ENCODE results near the gene RNF149.
"Not testable (repeated sequence)": the region's sequence is repeated elsewhere in the genome, so short reads cannot be mapped to it uniquely, and the experiment has no call there.

RNF149 gene

DNA sequence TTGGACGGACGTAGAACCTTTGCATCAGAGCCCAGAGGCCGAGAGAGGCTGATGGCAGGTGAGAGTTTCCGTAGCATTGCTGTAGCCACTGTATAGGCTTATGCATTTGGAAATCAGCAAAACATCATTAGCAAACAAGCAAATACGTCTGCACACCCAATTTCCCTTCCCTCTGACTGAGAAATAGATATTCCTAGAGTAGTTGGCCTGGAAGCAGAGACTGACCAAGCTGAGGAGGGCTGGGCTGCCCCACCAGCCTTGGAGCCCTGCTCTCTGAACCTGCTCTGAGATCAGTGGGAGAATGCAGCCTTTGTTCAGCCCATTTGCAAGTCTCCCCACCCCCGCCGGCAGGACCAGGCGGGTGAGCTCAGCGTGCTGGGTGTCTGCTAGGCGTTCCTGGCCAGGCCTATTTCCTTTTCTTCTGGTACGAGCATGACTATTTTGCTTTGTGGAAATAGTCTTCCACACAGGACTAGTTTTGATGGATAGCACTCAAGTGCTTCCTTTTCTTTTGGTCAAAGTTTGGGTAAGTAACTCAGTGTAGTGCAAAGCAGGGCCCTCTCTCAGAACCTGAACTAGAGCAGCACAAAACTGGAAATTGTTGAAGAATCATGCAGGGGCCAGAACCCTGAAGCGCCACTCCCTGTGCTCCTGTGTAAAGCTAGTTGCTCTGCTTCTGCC, 21.9 kb upstream of the RNF149 start:
- DNase-seq (ENCODE audit: low spot score), result no peak

- no peak for DNase-seq (ENCODE audit: low spot score)
Observed at GRCh38 chr2:101329026-101329425, 20.5 kb upstream of the RNF149 start.

- no peak for DNase-seq (ENCODE audit: low spot score)
Observed at GRCh38 chr2:101328474-101329007, 20.0 kb upstream of the RNF149 start.

DNA sequence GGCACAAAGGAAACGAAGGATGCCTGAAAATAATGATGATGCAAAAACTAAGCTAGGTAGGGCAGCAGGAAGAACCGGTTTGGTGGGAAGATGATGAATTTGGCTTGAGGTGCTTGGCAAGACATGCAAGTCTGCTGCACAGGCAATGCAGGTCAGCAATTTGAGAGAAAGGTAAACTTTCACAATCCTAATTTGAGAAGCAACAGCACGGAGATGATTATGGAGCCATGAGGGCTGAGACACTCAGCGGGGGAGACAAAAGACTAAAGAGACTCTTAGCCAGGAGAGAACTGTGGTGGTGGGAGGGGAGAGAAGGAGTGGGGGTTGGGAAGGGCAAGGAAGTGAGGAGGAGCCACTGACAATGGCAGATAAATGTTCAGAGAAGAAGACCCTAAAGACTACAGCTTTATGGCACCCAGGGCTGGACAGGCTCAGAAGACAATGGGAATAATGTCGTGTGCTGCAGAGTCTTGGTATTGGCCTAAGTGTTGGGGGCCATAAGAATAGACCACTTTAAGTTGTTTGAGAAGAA, 19.4 kb upstream of the RNF149 start:
- DNase-seq (ENCODE audit: low spot score), result no peak

DNA sequence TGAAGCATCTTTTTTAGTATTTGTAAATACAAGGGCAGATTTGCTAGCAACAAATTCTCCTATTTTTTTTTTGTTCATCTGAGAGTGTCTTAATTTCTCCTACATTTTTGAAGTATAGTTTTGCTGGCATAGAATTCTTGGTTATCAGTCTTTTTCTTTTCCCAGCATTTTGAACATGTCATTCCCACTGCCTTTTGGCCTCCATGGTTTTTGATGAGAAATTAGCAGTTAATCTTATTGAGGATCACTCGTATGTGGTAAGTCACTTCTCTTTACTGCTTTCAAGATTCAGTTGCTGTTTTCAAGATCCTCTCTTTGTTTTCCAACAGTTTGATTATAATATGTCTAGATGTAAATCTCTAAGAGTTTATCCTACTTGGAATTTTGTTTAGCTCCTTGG, 16.9 kb upstream of the RNF149 start:
- no peak for DNase-seq (ENCODE audit: low spot score)

DNA sequence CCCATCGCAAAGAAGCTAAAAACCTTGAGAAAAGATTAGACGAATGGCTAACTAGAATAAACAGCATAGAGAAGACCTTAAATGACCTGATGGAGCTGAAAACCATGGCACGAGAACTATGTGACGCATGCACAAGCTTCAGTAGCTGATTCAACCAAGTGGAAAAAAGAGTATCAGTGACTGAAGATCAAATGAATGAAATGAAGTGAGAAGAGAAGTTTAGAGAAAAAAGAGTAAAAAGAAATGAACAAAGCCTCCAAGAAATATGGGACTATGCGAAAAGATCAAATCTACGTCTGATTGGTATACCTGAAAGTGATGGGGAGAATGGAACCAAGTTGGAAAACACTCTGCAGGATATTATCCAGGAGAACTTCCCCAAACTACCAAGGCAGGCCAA, 8.1 kb upstream of the RNF149 start:
- DNase-seq (ENCODE audit: low spot score), result not testable (repeated sequence)

- DNase-seq (ENCODE audit: low spot score), result no peak
Observed at GRCh38 chr2:101311696-101312017, 3.2 kb upstream of the RNF149 start.

GRCh38 chr2:101310834-101311695, 2.6 kb upstream of the RNF149 start:
- DNase-seq (ENCODE audit: low spot score), result no peak

- no peak for DNase-seq (ENCODE audit: low spot score)
Observed at GRCh38 chr2:101310090-101310833, 1.8 kb upstream of the RNF149 start.

- DNase-seq (ENCODE audit: low spot score), result peak; percentile 66
Observed at GRCh38 chr2:101307950-101308431, 510 bp downstream of the RNF149 start.

- no peak for DNase-seq (ENCODE audit: low spot score)
Observed at GRCh38 chr2:101307503-101307902, 998 bp downstream of the RNF149 start.

DNA sequence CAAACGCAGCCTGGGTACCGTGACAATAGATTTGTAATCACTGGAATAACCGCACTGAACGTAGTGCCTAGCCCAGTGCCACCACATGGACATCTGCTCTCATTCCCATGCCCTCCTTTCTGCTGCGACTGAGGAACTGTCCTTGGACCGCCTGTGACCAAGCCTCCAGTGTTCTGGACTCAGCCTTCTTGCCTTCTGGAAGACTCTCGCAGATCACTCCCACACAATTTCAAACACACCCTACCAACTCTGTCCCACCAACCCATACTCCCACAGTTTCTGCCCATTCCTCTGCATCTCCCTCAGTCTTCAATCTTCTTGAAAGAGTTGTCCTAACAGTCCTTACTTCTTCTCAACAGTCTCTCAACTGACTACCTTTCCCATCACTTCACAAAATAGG, 2.1 kb downstream of the RNF149 start:
- DNase-seq (ENCODE audit: low spot score), result no peak

DNA sequence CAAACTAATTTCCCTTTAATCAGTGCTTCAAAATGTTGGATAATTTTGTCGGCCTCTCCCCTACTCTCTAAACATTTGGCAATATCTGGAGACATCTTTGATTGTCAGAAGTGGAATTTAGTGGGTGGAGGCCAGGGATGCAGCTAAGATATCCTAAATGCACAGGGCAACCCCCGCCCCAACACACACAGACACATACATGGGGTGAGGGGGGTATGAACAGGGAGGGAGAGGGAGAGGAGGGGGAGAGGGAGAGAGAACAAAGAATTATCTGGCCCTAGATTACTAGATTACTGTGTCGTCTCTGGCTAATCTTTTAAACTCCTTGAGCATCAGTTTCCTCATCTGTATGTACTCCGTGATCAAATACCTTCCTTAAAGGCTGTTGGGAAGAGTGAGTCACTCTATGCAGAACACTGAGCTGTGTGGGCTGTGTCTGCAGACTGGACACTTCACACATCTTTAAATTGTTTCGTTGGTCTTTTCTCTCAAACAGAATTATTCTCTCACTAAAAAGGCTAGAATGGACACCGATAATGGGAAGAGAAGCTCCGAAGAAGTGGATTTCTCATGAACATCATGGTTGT, 2.9 kb downstream of the RNF149 start:
- DNase-seq (ENCODE audit: low spot score), result no peak

- DNase-seq (ENCODE audit: low spot score), result no peak
Observed at GRCh38 chr2:101305035-101305434, 3.5 kb downstream of the RNF149 start.

DNA sequence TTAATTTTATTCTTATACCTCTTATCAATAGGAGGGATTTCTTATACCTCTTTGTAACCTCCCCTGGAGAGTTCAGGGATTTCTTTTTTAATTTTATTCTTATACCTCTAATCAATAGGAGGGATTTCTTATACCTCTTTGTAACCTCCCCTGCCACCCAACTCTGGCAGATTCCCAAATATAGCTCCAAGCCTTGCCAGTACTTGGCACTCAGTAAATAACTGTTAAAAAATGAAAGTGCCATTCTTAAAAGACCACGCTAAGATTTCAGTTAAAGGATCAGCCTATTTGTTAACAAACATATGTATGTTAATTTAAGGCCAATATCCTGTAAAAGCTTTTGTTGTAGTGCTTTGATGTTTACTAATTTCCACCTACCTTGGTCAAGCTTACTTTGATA, 4.8 kb downstream of the RNF149 start:
- DNase-seq (ENCODE audit: low spot score), result no peak

- DNase-seq (ENCODE audit: low spot score), result no peak
Observed at GRCh38 chr2:101302016-101302415, 6.5 kb downstream of the RNF149 start.

DNA sequence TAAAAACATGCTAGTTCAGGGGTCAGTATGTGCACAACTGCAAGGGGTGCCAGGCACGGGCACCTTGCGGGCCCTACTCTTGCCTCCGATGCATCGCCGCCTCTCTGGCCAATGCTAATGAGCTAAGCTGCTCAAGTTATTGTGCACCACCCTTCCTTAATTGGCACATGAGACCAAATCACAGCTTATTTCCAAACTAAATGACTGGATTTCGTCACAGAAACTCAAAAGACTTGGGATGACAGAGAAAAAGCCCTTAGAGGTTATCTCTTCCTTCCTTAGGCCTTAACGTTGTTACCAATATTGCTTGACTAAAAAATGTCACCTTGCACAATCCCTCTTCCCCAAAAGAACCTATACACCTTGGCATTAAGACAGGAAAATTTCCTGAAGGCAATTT, 7.7 kb downstream of the RNF149 start:
- no peak for DNase-seq (ENCODE audit: low spot score)

GRCh38 chr2:101300164-101300563, 8.3 kb downstream of the RNF149 start:
- DNase-seq (ENCODE audit: low spot score), result no peak

GRCh38 chr2:101299604-101300003, 8.9 kb downstream of the RNF149 start:
- no peak for DNase-seq (ENCODE audit: low spot score)

- DNase-seq (ENCODE audit: low spot score), result no peak
Observed at GRCh38 chr2:101297383-101297782, 11.1 kb downstream of the RNF149 start.

DNA sequence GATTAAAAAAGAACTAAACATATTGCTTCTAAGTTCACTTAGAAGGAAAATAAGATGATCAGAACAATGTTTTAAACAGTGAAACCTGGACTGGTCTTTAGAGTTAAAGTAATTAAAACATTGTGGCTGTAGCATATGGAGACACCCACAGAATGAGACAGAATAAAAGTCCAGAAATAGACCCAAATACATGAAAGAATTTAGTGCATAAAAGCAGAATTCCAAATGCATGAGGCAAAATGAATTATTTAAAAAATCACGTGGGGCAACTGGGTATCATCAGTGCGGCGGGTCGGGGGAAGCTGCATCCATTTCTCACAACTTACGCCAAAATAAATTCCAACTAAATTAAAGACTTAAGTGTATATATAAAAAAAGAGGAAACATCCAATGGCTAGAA, 12.1 kb downstream of the RNF149 start:
- no peak for DNase-seq (ENCODE audit: low spot score)

DNA sequence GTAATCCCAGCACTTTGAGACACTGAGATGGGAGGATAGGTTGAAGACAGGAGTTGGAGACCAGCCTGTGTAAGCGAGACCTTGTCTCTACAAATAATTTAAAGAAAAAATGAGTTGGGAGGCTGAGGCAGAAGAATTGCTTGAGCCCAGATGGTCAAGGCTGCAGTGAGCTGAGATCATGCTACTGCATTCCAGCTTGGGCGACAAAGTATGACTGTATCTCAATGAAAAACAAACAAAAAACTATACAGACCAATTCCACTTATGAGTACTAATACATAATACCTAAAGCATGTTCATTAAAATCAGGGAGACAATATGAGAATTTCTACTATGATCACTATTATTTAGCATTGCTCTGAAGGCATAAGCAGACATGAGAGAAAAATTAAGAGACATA, 12.6 kb downstream of the RNF149 start:
- DNase-seq (ENCODE audit: low spot score), result no peak
